Left ventricle myocardium inferior (tissue), 1 donor: ENCODE data around the gene EGLN1. TPM values are rescaled to one million over a fixed set of nuclear protein-coding genes. Genes with fewer than 3 reads are reported as not detected.
"Not testable (repeated sequence)": the region's sequence is repeated elsewhere in the genome, so short reads cannot be mapped to it uniquely, and the experiment has no call there.

Source experiments
- DNase-seq: peaks from one replicate; pipeline ENCODE4 v3.0.0-alpha.2; 2020
- H3K27ac ChIP-seq: fragments of 200-600 bp; replicated peaks from 2 replicates; pipeline ENCODE4 v1.8.0; 2021
- H3K27me3 ChIP-seq: fragments of 200-600 bp; 2 replicates; pipeline ENCODE4 v1.8.0; 2021; ENCODE audit warnings: low read depth
- H3K36me3 ChIP-seq: fragments of 200-600 bp; 2 replicates; pipeline ENCODE4 v1.8.0; 2021
- H3K4me1 ChIP-seq: fragments of 200-600 bp; 2 replicates; pipeline ENCODE4 v1.8.0; 2021
- H3K4me3 ChIP-seq: fragments of 200-600 bp; 2 replicates; pipeline ENCODE4 v1.8.0; 2021; ENCODE audit warnings: mild to moderate bottlenecking, moderate library complexity
- H3K9me3 ChIP-seq: fragments of 200-600 bp; replicated peaks from 2 replicates; pipeline ENCODE4 v1.8.0; 2021
- CTCF ChIP-seq: fragments of 200-600 bp; IDR thresholded peaks from 2 replicates; pipeline ENCODE4 v1.8.0; 2021; ENCODE audit warnings: antibody characterized with exemption, mild to moderate bottlenecking, borderline replicate concordance
- intact Hi-C: fragments of 100-400 bp; cut with micrococcal nuclease; formaldehyde crosslinking; loops from one replicate; pipeline ENCODE4 v1.11.0; 2022
- total RNA-seq: library from RNA; stranded (reverse); fragmentation: NEBNext Ultra II Directional; extraction: Animal tissue kit (Norgen Biotek cat#: 25700); gene quantifications from one replicate; pipeline ENCODE4 v1.2.1, GENCODE V29; 2021
- donor health status: DM: no; HTN: yes; CAD: no; lungs with severe emphysema.

The EGLN1 gene
- total RNA-seq, 1 donor from 2014 or later: 83.2 TPM

- Histone ChIP-seq H3K4me1 (peaks cover 11% of the 10 kb centered on the region), H3K4me3 (no peak overlapping the region), H3K27ac (peak overlapping the region; percentile 53), H3K27me3 (no peaks in the 10 kb centered on the region), H3K36me3 (peaks cover 49% of the 10 kb centered on the region), H3K9me3 (no peaks in the 10 kb centered on the region)
- no peak for TF ChIP-seq CTCF
- intact Hi-C loops: no loop called here
- no peak for DNase-seq
Observed at GRCh38 chr1:231351816-231352215, 70.3 kb downstream of the EGLN1 start.

DNA sequence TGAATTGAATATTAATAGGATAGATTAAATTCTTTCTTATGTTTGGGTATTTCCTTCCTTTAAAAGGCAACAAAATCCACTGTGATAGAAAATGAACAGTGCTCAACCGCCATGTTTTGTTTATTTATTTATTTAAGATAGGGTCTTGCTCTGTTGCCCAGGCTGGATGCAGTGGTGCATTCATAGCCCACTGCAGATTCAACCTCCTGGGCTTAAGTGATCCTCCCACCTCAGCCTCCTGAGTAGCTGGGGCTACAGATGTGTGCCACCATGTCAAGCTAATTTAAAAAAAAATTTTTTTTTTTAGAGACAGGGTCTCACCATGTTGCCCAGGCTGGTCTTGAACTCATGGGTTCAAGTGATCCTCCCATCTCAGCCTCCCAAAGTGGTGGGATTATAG is 73.2 kb downstream of the EGLN1 start:
- peaks cover 55% of the 10 kb centered on the region for H3K36me3 ChIP-seq
- H3K4me3 ChIP-seq, intact Hi-C loops, H3K9me3 ChIP-seq, H3K27me3 ChIP-seq, H3K27ac ChIP-seq, DNase-seq: not testable (repeated sequence)
- H3K4me1 ChIP-seq: peaks cover 12% of the 10 kb centered on the region

DNA sequence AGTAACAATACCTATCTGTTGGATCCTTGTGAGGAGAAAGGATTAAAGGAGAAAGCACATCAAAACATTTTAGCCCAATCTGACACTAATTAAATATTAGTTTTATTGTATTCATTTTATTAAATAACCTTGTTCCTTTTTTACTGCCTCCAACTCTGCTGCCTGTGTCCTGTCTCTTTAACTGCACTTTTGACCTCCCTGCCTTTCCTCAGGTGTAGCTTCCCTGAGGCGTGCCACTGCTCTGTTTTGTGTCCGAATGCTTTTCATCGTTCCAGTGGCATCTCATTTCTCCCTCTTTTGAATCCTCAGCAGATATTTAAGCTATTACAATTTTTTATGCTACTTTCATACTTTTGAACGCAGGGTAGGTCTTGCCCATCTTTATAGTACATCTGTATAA is 73.6 kb downstream of the EGLN1 start:
- TF ChIP-seq CTCF: no peak
- peaks cover 54% of the 10 kb centered on the region for H3K36me3 ChIP-seq

DNA sequence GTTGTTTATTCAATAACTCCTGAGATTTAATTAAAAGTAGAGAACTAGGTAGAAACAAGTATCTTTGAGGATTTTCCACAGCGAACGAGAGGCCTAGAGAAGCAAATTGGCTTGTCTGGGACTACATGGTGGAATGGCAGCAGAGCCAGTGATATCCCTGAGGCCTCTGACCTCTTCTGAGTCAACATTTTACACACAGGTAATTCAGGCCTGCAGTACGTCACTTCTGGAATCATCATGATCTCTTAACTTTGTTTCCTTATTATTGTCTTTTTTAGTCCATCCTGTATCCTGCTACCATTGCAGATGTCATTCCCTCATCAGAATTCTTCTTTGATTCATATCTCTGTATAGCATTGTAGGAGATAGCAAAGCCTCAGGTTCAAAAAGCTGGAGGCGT is 74.1 kb downstream of the EGLN1 start:
- intact Hi-C loops: no loop called here
- Histone ChIP-seq H3K27me3 (no peaks in the 10 kb centered on the region), H3K27ac (no peak overlapping the region), H3K4me3 (no peak overlapping the region), H3K4me1 (peaks cover 20% of the 10 kb centered on the region), H3K36me3 (peaks cover 49% of the 10 kb centered on the region), H3K9me3 (no peaks in the 10 kb centered on the region)
- DNase-seq: no peak
- TF ChIP-seq CTCF: no peak

More for the DNA sequence above, 73.6 kb downstream of the EGLN1 start:
- intact Hi-C loops: no loop called here
- Histone ChIP-seq H3K4me1 (peaks cover 16% of the 10 kb centered on the region), H3K9me3 (no peaks in the 10 kb centered on the region), H3K4me3 (no peak overlapping the region), H3K27ac (no peak overlapping the region), H3K27me3 (no peaks in the 10 kb centered on the region)
- DNase-seq: no peak

GRCh38 chr1:231340328-231341013 is 81.6 kb downstream of the EGLN1 start:
- peaks cover 53% of the 10 kb centered on the region for H3K4me1 ChIP-seq
- intact Hi-C loops: no loop called here
- no peak overlapping the region for H3K4me3 ChIP-seq
- no peak for TF ChIP-seq CTCF
- H3K27me3 ChIP-seq: no peaks in the 10 kb centered on the region
- H3K36me3 ChIP-seq: peaks cover 10% of the 10 kb centered on the region
- H3K27ac ChIP-seq: no peak overlapping the region
- no peaks in the 10 kb centered on the region for H3K9me3 ChIP-seq
- no peak for DNase-seq

DNA sequence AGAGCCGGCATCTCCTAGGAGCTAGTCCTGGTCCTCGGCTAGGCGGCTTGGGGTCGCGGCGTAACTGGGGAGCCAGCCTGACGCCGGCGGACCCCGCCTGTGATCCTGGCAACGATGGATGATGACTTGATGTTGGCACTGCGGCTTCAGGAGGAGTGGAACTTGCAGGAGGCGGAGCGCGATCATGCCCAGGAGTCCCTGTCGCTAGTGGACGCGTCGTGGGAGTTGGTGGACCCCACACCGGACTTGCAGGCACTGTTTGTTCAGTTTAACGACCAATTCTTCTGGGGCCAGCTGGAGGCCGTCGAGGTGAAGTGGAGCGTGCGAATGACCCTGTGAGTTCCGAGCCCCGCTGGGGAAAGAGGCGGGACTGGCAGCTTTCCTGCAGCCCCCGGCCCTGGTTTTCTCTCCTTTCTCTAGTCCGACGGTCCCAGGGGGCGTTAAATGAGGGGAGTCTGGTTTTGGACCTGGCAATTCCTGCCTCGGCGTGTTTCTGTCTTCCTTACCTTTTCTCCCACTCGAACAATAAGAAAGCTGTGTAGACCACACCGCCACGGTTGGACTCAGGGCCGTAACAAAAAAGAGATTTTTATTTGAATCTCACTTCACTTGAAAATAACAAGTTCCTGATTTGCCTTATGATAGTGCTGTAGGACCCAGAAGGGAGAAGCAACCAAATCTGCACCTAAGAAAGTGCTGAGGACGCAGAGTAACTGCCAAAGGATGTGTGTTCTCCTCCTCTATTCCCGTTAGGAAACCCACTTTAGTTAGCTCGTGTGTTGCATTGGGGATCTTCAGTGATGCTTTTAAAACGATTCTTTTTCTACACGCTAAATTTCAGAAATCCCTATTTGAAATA is 83.6 kb downstream of the EGLN1 start, which contains the start of gene SPRTN:
Gene SPRTN (plus strand): TSS at position 24 of the 859 bp plus-strand sequence. CDS start 91 bp downstream, at position 115.
- intact Hi-C loops: no loop called here
- Histone ChIP-seq H3K36me3 (peaks cover 13% of the 10 kb centered on the region), H3K4me3 (peak within 1 kb of the TSS; percentile 97), H3K4me1 (peaks cover 68% of the 10 kb centered on the region), H3K27ac (peak within 1 kb of the TSS; percentile 97), H3K9me3 (no peaks in the 10 kb centered on the region), H3K27me3 (no peaks in the 10 kb centered on the region)
- no peak for TF ChIP-seq CTCF
- no peak for DNase-seq
